SKM-1 (cell line): ENCODE data around the gene C16orf96.

Experiments used
- DNase-seq: peaks from one replicate; lab custom pipeline; 2025; ENCODE audit not compliant: unreplicated experiment; lab: John Stamatoyannopoulos, UW

C16orf96 gene

DNA sequence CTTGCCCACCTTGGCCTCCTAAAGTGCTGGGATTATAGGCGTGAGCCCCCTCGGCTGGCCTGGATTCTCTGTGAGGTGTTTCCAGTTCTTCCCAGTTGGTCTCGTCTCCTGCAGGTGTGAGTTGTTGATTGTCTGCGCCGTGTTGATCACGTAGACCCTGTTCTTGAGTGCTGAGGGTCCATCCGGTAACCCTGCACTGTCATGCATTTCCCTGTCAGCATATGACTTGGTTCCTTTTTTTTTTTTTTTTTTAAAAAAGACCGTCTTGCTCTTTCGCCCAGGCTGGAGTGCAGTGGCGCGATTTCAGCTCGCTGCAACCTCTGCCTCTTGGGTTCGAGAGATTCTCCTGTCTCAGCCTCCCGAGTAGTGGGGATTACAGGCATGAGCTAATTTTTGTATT, 85.8 kb downstream of the C16orf96 start:
- DNase-seq: no peak

DNA sequence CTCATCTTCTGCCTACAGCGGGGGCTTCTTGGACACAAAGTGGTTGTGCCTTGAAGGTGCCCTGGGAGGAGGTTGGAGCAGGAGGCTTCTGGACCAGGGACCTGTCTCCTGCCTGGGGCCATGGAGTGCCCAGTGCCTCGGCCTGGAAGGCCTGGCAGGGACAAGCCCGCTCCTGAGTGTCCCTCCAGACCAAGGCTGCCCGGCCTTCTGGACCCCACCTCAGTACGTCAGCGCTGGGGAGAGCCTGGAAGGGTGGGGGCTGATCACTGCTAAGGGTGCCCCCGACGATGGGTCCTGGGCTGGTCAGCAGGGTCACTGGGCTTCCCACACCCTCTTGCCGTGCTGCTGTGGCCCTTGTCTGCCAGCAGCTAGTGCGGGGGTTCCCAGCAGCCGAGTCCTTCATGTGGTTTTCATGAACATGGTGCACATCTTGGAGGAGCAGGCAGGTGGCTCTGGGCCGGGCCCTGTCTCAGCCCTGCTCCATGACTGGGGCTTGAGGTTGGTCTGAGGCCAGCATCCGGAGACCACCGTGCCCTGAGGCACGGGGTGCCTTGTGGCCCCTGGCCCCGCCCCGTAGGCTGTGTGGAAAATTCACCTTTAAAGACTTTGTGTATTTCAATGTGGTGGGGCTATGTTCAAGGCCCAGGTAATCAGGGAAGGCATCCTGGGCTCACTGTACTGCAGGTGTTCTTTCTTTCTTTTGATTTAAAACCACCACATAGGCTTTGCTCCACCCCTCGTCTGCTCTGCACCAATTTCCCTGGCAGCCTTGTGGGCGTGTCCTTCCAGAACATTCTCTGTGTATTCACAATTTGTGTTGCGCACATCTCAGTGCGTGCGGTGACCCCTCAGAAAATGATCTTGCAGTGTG, 90.9 kb downstream of the C16orf96 start:
- DNase-seq: no peak

DNA sequence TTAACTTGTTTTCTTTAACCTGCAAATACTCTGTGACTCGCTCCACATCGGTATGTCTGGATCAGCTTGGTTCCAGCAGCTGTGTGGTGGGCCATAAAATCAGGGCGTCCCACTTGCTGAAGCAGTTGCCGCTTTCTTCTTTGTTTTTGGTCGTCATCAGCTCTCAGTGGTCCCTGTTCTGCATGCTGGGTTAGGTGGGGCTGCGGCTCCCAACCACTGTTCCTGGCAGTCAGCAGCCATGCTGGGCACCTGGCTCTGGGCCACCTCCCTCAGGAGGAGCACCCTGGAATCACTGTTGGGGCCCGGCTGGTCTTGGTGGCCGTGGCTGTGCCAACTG, 91.5 kb downstream of the C16orf96 start:
- no peak for DNase-seq

- DNase-seq: no peak
These were observed 92.8 kb downstream of the C16orf96 start for GRCh38 chr16:4648917-4649316.

GRCh38 chr16:4649744-4650442, 93.8 kb downstream of the C16orf96 start:
- DNase-seq: no peak
